ENCODE data around the gene DDI1.

Gene DDI1

GRCh38 chr11:104053743-104054478, 17.5 kb downstream of the DDI1 start:
- DNase-seq (ENCODE audit: insufficient read length, low spot score) (no peak), FAIRE-seq (no peak)
- TF ChIP-seq CTCF (IDR thresholded peaks at IDR 0.05; ENCODE audit: insufficient read depth, missing control alignments): no peak

GRCh38 chr11:104054911-104055529, 18.6 kb downstream of the DDI1 start:
- no peak for TF ChIP-seq CTCF (IDR thresholded peaks at IDR 0.05; ENCODE audit: insufficient read depth, missing control alignments)
- FAIRE-seq: no peak
- no peak for DNase-seq (ENCODE audit: insufficient read length, low spot score)

- DNase-seq (ENCODE audit: insufficient read length, low spot score): no peak
- no peak for TF ChIP-seq CTCF (IDR thresholded peaks at IDR 0.05; ENCODE audit: insufficient read depth, missing control alignments)
- FAIRE-seq: no peak
Observed at GRCh38 chr11:104055596-104055995, 19.2 kb downstream of the DDI1 start.

- DNase-seq (ENCODE audit: insufficient read length, low spot score): no peak
- no peak for FAIRE-seq
- no peak for TF ChIP-seq CTCF (IDR thresholded peaks at IDR 0.05; ENCODE audit: insufficient read depth, missing control alignments)
Observed at GRCh38 chr11:104057908-104058307, 21.5 kb downstream of the DDI1 start.

GRCh38 chr11:104058680-104059079, 22.2 kb downstream of the DDI1 start:
- TF ChIP-seq CTCF (IDR thresholded peaks at IDR 0.05; ENCODE audit: insufficient read depth, missing control alignments): no peak
- no peak for FAIRE-seq
- no peak for DNase-seq (ENCODE audit: insufficient read length, low spot score)

- TF ChIP-seq CTCF (IDR thresholded peaks at IDR 0.05; ENCODE audit: insufficient read depth, missing control alignments): no peak
- DNase-seq (ENCODE audit: insufficient read length, low spot score) (no peak), FAIRE-seq (no peak)
Observed at GRCh38 chr11:104060004-104060794, 23.8 kb downstream of the DDI1 start.
